ENCODE data around the gene GFOD1.

DNA sequence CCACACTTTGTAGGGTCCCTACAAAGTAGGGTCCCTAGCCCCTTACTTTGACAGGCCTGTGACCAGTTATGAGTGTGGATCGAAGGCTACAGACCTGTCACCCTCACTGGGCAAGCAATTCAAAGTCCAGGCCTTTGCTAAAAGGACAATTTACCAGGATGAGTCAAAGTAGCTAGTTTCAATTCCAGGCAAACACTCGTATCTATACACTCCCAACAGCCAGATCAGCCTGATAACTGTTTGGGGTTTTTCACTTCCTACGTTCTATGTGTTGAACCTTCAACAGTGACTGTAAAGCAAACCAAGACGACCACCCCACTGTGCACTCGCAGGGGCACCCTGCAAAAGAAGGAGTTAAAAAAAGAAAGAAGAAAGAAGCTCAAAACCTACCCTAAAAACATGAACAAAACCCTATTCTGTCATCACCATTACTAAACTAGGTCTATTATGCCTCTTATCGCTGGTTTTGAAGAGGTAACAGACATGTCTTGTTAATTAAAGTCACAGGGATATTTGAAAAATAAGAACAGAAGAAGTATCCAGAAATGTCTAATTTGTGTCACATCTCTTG is 3.2 kb downstream of the GFOD1 start:
- TF ChIP-seq, protein P1, sequence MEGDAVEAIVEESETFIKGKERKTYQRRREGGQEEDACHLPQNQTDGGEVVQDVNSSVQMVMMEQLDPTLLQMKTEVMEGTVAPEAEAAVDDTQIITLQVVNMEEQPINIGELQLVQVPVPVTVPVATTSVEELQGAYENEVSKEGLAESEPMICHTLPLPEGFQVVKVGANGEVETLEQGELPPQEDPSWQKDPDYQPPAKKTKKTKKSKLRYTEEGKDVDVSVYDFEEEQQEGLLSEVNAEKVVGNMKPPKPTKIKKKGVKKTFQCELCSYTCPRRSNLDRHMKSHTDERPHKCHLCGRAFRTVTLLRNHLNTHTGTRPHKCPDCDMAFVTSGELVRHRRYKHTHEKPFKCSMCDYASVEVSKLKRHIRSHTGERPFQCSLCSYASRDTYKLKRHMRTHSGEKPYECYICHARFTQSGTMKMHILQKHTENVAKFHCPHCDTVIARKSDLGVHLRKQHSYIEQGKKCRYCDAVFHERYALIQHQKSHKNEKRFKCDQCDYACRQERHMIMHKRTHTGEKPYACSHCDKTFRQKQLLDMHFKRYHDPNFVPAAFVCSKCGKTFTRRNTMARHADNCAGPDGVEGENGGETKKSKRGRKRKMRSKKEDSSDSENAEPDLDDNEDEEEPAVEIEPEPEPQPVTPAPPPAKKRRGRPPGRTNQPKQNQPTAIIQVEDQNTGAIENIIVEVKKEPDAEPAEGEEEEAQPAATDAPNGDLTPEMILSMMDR (IDR thresholded peaks at IDR 0.05), result no peak
- TF ChIP-seq EP300 (IDR thresholded peaks at IDR 0.05), result no peak

Measured in sigmoid colon (tissue), 4 donors.